ENCODE measurements around the gene DDX31. TPM values are rescaled to one million over a fixed set of nuclear protein-coding genes. Genes with fewer than 3 reads are reported as not detected.

The DDX31 gene
- total RNA-seq: 13.4 and 20.5 TPM in 2 replicates

DNA sequence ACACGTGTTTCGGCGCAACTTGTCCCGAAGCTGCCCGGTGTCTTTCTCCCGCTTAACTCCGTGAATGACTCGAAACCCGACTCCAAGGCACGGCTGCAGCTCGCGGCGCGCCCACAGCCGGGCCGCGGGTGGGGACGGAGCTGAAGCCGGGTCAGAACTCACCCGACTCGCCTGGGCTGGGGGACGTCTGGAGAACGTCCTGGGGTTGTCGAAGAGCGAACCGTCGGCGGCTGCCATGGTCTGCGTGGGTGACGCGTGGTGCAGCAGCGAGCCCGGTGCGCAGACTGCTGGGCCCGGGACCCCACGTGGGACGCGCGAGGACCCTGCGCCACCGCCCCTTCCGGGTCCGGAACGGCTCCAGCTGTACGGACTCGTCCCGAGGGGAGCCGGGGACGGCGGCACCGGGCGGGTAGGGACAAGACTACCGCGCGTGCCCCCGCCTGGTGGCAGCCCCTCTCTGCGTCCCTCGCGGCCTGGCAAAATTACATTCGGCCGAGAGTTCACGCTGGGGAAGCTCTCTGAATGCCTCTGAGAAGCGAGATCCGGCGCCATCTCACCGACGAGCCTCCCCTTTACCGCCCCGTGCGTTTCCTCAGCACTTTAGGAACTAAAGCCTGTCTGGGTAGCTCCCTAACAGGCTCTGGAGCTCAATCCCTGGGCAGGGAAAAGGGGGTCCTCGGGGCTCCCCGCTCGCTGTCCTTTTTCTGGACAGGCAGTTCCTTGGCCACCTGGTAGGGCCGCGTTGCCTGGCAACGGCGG is at the start of gene DDX31:
Gene DDX31, minus strand, starts transcription at position 286 of the 759 bp plus-strand sequence. Its CDS starts 49 bp downstream, at position 237.

DNA sequence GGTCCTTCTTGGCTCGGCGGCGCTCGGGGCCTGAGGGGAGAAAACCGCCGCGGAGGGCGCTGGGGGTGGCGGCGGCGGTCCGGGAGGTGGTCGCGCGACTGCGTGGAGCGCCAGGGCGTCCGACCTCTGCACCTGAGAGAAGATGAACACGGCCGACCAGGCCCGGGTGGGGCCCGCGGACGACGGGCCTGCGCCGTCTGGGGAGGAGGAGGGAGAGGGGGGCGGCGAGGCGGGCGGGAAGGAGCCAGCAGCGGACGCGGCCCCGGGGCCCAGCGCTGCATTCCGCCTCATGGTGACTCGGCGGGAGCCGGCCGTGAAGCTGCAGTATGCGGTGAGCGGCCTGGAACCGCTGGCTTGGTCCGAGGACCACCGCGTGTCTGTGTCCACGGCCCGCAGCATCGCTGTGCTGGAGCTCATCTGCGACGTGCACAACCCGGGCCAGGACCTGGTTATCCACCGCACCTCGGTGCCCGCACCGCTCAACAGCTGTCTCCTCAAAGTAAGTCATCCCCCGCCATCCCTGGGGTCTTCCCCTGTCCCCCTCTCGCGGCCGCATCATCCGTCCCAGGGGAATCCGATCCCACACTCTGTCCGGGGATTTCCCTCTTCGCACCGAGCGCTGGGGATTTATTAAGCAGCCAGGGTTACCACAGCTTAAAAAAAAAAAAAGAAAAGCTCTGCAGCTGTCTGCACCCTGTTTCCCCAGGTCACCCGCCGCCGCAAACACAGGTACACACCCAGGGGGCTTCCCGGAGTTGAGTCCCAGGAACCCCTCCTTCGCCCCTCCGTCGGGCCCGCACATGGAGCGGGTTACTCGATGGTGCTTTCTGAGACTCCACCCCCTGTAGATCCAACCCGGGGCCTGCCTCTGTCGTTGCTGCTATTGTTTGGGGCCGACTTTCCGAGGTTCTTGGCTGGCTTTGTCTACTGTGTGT is 941 bp upstream of the DDX31 start, which contains the start of gene GTF3C4:
Gene GTF3C4, plus strand, starts transcription at position 8 of the 935 bp plus-strand sequence. Its CDS starts 135 bp downstream, at position 143.

DNA sequence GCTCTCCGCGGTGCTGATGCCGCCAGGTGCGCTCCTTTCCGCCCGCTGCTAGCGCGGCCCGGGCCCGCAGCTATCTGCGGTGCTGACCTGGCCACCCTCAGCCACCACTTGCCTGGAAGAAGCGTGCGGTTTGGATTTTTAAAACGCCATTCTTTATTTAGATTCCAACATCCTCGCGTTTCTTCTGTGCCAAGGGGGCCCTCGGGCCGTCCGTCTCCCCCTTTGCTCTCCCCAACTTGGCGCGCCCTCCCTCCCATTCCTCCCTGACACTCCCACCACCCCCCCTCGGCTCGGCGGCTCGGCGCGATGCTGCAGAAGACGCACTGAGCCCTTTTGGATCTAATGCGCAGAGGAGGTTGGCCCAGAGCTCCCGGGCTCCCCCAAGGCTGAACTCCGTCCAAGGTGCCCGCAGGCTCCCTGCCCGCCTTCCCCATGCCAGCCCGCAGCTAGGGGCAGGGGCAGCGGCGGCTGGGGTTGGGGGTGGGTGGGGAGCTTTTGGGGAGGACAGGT is 87.5 kb downstream of the DDX31 start, which contains the start of gene BARHL1:
Gene BARHL1, plus strand, starts transcription at position 331 of the 510 bp plus-strand sequence. CDS start 192 bp downstream, outside the sequence.

Other genes with a start within 250 kb of the DDX31 start
- not detected in 2 replicates for gene BARHL1, start 87.4 kb downstream of the DDX31 start, total RNA-seq
- gene GTF3C4, start 481 bp upstream of the DDX31 start, total RNA-seq: 11.0 and 15.6 TPM in 2 replicates
- under 0.01 and 0.14 TPM in 2 replicates for gene AK8, start 208.3 kb upstream of the DDX31 start, total RNA-seq
- 2.4 and 2.5 TPM in 2 replicates for gene SPACA9, start 208.9 kb upstream of the DDX31 start, total RNA-seq

Data from smooth muscle cell of the umbilical artery (primary cell).